ENCODE data around the gene MYH7.
"Not testable (repeated sequence)": the region's sequence is repeated elsewhere in the genome, so short reads cannot be mapped to it uniquely, and the experiment has no call there.

MYH7 gene

DNA sequence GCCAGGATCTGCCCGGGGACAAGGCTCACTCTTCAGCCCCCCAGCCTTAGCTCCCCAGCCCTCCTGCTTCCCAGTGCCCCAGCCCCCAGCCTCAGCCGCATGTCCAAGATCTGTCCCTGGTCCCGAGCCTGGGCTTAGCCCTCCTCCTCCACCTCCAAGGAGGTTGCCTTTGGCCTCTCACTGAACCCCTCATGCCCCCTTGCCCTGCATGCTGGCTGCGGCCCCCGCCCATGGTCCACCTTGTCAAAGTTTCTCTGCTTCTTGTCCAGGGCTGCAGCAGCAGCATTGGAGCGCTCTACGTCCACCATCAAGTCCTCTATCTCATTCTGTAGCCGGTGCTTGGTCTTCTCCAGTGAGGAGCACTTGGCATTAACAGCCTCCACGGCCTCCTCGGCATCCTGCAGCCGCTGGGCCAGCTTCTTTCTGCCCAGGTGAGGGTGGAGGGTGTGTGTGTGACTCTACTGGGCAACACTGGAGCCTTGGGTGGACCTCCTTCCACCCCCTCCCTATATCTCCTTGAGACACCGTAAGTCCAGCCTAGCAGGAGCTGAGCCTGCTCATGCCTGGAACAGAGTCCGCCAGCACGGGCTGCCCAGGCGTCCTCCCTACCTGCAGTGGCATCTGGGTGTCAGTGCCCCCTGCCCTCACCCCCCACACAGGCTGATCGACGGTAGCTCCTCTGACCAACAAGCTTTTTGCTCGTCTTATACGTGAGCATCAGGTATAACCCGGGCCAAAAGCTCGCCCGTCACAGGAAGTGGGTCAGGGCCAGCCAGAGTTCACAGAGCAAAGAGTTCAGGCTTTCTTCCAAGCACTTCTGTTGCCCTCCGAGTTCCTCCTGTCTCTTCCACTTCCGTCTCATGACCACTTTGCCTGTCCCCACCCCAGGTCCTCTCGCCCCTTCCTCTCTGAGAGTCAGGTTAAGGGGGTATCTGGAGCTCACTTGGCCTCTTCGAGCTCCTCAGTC is 47.3 kb downstream of the MYH7 start:
- in situ Hi-C loops (cut with MboI; ENCODE audit: low sequenced_read_pairs), result no loop called here

DNA sequence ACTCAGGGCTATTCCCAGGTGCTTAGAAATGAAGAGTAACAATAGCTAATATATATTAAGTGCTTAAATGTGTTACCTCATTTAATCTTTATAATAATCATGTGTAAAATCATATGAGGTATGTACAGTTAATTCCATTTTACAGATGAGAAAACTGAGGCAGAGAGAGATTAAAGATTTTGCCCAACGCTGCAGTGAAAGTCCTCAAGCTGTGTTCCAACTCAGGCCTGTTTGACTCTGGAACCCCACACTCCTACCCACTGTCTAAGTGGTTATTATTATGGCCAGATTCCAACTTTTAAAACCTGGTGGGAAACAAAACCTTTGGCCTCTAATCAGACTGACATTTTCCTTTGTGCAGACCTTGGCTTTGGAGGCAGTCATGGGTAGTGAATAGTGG is 48.5 kb downstream of the MYH7 start:
- in situ Hi-C loops (cut with MboI; ENCODE audit: low sequenced_read_pairs), result no loop called here

DNA sequence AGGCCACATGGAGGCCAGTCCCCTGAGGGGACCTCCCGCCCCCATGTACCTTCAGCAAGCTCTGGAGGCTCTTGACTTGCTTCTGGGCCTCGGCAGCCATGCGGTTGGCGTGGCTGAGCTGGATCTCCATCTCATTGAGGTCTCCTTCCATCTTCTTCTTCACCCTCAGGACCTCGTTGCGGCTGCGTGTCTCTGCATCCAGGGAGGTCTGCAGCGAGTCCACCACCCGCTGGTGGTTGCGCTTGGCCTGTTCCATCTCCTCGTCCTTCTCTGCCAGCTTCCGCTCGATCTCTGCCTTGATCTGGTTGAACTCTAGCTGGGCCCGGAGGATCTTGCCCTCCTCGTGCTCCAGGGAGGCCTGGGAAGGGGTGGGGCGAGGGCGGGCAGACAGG is 49.2 kb downstream of the MYH7 start:
- in situ Hi-C loops (cut with MboI; ENCODE audit: low sequenced_read_pairs), result not testable (repeated sequence)

DNA sequence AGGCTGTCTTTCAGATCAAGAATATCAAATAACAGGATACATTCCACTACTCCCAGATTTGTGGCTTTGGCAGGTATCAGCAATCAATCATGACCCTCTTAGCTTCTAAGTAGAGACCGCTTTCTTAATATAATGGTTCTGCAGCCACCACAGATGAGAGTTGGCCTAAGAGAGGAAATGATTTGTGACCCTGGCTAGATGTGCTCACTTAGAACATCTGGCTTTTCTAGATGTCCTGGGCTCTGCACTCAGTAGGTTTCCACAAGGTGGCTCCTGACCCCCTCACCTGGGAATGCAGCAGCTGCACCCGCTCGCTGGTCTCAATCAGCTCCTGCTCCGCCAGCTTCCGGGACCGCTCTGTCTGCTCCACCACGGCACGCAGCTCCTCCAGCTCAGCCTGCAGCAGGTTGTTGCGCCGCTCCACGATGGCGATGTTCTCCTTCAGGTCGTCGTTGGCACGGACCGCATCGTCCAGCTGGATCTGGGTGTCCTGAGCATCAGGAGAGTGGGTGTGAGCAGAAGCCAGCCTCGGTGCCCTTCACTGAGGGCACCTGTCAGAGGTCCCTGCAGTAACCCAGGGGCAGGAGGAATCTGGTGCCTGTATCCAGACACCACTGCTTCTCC is 49.7 kb downstream of the MYH7 start:
- in situ Hi-C loops (cut with MboI; ENCODE audit: low sequenced_read_pairs), result no loop called here

DNA sequence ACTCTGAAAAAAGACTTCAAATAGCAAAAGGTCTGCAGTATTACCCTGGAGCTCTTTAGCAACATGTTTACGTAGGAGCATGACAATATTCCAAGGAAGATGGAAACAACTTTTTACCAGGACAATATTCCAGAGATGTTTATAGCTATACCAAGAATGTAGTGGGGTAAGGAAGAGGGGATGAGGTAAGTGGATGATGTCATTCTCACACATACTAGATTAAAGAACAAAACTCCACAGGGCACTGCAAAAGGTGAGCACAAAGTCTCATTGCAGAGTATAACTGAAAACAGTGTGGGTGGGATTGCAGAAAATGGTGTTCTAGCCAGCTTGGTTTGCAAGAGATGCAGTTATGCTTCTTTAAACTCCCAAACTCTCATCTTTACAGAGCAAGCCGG is 50.2 kb downstream of the MYH7 start:
- in situ Hi-C loops (cut with MboI; ENCODE audit: low sequenced_read_pairs), result no loop called here

DNA sequence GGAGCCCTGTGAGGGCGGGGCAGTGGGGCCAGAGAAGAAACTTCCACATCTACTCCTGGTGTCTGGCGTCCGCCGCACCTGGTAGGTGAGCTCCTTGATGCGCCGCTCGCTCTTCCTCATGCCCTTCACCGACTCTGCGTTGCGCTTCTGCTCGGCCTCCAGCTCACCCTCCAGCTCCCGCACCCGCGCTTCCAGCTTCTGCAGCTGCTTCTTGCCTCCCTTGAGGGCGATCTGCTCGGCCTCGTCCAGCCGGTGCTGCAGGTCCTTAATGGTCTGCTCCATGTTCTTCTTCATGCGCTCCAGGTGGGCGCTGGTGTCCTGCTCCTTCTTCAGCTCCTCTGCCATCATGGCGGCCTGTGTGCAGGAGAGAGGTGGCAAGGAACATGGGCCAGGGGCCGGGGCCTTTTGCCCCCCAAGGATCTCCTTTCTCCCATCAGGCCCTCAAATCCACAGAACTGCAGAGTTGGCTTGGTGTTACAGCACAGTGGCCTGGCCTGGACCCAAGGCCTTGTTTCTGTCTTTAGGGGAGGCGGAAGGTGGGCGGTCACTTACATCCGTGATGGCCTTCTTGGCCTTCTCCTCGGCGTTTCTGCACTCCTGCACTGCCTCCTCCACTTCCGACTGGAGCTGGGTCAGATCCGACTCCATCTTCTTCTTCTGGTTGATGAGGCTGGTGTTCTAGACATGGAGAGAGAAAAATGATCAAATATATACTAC is 50.9 kb downstream of the MYH7 start:
- in situ Hi-C loops (cut with MboI; ENCODE audit: low sequenced_read_pairs), result no loop called here

DNA sequence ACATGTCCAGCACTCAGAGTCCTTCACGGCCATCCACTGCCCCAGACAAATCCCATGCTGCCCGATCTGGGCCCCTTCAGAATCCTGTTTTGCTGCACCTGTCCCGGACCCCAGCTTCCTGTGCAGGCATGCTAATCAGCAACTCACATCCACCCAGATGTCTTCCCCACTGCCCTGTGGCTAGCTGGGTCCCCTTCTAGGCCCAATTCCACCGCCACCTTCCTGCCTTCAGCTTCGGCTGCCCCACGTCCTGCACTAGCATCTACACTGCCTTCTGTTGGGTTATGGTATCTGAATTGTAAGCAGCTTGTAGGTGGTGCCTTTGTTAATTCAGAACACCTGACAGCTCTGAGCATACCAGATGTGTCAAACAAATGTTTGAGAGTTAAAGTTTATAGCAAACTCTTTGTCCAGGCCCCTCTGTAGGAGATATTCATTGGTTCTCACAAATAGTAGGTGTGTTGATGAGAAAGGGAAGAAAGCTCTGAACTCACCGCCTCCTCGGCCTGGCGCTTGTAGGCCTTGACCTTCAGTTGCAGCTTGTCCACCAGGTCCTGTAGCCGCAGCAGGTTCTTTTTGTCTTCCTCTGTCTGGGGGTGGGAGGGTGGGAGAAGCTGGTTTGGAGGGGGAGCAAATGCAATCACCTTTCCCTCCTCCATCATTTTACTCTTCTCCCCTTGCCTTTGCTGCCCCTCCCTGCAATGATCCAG is 52.6 kb downstream of the MYH7 start:
- in situ Hi-C loops (cut with MboI; ENCODE audit: low sequenced_read_pairs), result no loop called here

DNA sequence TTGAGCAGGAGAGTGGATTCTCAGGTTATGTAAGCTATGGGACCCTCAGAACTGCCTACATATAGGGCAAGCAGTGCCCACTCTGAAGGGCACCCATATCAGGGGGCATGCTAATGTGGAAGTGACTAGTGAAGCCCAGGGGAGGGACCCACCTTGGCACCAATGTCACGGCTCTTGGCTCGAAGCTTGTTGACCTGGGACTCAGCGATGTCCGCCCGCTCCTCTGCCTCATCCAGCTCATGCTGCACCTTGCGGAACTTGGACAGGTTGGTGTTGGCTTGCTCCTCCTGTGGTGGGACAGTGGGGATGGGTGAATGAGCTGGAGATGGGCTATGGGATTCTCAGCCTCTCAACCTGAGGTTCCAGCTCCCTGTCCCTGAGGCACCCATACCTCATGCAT is 53.2 kb downstream of the MYH7 start:
- in situ Hi-C loops (cut with MboI; ENCODE audit: low sequenced_read_pairs), result no loop called here

DNA sequence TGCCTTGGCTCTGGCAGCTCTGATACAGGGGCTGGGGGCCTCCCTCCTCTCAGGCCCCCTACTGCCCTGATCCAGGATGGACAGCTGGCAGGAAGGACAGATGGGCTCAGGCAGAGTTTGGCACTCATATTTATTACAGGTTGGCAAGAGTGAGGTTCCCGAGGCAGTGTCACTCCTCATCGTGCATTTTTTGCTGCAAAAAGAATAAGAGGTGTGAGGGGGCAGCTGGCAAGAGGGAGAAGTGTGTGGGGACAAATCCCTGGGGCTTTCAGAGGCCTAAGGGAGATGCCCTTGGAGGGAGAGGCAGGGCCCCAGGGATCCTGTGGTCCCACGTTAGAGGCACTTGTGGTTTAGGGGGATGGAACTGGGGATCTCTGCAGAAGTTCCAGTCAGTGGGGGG is 53.6 kb downstream of the MYH7 start:
- in situ Hi-C loops (cut with MboI; ENCODE audit: low sequenced_read_pairs), result no loop called here

DNA sequence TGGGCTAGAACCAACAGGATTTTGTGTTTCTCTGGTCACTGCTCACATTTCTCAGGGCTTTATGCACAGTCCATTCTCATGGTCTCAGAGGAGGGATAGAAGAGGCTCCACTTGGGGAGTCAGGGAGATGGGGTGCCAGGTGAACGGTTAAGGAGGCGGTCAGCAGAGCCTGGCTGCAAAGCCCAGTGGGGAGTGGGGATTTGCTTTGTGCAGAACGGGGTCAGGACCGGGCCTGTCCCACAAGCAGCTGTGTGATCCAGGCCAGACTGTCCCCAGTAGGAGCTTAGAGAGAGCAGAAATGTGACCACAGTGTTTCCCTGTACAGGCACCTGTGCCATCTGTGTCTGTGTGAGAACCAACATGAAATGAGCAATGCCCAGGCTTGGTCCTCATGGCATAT is 54.5 kb downstream of the MYH7 start:
- in situ Hi-C loops (cut with MboI; ENCODE audit: low sequenced_read_pairs), result no loop called here

DNA sequence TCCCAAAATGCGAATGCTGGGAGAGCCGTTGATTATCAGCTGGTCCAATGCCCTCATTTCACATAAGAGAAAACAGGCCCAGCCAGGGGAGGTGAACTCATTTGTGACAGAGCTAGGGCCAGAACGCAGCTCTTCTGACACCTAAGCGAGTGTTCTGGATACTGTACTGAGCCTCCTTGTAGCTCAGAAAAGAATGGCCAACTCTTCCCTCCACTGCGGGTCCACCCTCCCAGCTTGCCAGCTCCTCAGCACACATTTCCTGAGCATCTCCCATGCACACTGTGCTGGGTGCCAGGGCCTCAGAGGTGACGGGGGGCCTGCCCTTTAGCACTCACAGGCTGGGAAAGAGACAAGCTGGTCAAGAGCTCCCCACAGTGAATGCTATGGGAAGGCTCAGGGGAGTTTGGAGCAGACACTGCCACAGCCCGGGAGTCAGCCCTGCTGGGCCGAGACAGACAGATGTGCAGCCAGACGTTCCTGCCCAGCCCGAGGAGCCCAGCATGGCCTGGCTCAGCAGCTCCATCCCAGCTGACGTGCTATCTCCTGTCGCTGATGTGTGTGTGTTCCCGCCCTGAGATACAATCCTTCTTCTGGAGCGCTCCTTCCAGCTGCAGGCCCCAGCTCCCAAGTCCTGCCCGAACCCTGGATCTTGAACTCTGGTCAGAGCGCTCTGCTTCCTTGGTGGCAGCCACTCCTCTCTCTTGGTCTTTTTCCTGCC is 55.1 kb downstream of the MYH7 start:
- in situ Hi-C loops (cut with MboI; ENCODE audit: low sequenced_read_pairs), result no loop called here

DNA sequence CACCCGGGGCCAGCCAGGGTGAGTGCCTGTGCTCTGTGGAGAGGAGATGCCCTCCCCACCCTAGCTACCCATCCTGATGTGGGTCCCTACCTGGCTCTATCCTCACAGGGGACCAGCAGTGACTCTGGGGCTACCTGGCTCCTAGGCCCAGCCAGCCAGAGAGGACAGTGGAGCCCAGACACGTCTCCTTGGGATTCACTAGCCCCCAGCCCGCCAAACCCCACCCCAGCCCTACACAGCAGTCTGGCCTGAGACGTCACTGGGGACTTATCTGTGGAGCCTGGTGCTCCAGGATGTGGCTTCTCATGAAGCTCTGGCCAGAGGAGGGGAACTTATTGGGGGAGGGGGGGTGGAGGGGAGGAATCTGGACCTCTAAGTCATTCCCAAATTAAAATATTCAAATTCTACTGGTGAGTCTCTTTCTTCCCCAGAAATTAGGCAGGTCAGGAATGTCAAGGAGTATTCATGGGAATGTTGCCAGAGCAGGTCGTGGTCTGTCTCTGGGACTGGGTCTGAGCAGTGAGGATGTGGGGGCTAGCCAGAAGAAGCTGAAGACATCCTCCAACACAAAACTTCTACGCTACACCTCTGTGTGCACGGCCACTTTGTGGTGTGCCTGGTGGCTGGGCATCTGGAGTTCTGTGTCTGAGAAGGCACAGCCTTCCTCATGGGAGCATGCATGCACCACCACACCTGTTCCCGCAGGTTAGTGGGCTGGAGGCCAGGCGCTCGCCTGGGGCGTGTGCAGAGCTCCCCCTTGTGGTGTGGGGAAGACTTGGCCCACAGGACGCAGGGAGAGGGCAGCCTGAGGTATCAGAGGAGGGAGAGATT is 55.9 kb downstream of the MYH7 start:
- in situ Hi-C loops (cut with MboI; ENCODE audit: low sequenced_read_pairs), result no loop called here

DNA sequence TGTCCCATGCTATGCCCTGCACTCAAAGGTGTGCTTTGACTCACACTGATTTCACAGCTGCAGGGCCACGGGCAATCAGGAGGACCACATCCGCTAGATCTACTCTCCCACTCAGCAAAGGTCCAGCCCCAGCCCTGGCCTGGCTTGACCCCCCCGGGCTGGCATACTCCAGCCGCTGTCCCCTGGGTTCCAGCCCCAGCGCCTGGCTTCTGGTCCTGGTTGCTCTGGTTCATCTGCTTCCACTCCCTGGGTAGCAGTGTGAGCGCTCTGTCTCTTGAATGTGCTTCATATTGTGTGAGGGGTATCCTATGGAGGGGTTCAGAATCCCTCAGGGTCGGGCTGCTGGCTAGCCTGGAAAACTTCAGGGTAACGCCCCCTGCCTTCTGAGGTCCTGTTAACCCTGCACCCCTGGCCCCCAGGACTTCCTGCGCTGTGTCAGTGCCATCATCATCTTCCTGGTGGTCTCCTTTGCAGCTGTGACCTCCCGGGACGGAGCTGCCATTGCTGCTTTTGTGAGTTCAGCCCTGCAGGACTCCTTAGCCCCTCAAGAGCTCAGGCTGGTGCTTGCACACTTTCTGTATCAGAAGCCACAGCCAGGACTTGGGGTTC is 56.7 kb downstream of the MYH7 start:
- in situ Hi-C loops (cut with MboI; ENCODE audit: low sequenced_read_pairs), result no loop called here

DNA sequence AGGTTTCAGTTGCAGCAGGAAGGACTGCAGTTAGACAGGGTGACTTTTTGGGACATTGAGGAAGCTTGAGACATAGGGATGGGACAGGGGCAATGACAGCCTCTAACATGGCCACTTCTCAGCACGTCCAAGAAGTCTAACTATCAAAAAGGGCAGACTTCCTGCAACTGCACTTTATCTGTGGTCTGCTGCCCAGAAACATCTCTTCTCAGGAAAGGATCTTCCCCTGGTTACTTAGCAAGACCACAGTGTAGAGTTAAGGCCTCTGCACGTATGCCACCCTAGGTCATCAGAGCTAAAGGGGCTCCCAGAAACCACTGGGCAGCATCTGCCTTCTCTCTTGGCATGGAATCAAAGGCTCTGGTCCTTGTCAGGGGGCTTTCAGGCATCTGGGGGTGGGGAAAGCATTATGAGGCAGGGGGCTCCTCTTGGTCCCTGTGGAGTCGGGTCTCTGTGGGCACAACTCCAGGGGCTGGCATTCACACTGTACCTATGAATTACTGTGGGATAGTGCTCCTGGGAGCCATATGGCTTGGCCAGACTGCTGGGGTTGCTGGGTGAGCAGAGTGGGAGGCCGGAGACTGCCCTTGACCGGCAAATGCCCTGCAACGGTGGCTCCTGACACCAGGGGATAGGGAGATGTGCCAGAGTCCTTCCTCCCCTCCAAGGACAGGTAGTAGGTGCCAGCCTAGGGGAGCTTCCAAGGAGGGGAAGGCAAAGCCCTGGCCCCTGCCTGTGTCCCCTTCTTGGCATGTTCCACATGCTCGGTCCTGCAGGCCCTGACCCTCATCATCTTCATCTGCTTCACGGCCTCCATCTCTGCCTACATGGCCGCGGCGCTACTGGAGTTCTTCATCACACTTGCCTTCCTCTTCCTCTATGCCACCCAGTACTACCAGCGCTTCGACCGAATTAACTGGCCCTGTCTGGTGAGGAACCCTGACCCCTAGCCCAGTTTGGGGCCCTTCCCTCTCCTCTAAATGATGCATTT is 57.6 kb downstream of the MYH7 start:
- in situ Hi-C loops (cut with MboI; ENCODE audit: low sequenced_read_pairs), result no loop called here

DNA sequence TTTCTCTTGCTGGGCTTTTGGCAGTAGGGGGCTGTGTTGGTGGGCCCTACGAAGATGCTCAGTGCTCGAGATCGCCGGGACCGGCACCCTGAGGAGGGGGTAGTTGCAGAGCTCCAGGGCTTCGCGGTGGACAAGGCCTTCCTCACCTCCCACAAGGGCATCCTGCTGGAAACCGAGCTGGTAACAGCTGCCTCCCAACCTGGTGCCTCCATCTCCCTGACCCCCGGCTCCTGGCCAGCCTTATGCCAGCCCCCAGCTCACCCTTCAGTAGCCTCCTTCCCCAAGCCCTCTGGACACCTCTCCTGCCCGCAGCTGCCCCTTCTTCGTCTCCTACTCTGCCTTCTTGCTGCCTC is 58.3 kb downstream of the MYH7 start:
- in situ Hi-C loops (cut with MboI; ENCODE audit: low sequenced_read_pairs), result no loop called here

DNA sequence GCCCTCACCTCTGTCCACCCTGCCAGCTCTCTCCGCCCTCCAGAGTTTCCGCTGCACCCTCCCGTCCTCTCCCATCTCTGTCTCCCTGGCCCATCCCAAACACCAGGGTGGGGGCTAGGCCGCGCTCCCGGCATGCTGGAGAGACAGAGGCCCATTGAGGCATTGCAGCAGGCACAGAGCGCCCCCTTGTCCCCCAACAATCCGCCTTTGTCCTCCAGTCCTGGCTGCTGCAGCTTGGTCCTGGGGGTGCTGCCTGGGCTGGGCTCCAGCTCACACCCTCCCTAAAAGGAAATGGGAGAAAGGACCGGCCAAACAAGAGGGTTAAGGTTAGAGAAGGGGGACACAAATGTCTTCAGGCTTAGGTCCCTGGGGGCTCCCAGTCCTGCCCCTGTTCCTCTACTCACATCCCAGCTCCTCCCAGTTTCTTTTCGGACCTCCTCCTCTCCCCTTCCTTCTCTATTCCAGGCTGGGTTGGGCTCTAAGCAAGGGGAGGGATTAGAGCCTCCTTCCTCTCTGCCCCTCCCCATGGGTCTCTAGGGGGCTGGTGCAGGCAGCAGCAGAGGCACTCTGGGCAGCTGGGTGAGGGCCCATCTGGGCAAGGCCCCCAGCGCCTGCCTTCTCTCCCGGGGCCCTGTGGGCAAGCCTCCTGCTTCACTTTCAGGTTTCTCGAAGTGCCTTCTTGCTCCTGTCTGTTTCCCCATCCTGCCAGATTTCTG is 58.8 kb downstream of the MYH7 start, which contains the start of gene CMTM5:
TSS of gene CMTM5 (plus strand) at position 565 of the 716 bp plus-strand sequence. CDS start 206 bp downstream, outside the sequence.
- in situ Hi-C loops (cut with MboI; ENCODE audit: low sequenced_read_pairs), result no loop called here

DNA sequence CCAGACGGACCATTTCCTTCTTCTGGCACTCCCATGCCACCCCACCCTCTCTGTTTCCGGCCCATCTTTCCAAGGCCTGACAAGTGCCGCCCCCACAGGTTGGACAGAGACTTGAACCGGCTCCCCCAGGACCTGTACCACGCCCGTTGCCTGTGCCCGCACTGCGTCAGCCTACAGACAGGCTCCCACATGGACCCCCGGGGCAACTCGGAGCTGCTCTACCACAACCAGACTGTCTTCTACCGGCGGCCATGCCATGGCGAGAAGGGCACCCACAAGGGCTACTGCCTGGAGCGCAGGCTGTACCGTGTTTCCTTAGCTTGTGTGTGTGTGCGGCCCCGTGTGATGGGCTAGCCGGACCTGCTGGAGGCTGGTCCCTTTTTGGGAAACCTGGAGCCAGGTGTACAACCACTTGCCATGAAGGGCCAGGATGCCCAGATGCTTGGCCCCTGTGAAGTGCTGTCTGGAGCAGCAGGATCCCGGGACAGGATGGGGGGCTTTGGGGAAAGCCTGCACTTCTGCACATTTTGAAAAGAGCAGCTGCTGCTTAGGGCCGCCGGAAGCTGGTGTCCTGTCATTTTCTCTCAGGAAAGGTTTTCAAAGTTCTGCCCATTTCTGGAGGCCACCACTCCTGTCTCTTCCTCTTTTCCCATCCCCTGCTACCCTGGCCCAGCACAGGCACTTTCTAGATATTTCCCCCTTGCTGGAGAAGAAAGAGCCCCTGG is 59.8 kb downstream of the MYH7 start:
- in situ Hi-C loops (cut with MboI; ENCODE audit: low sequenced_read_pairs), result no loop called here
